GM19395 (cell line): ENCODE measurements around the gene ACVR1.
"Not testable (repeated sequence)": the region's sequence is repeated elsewhere in the genome, so short reads cannot be mapped to it uniquely, and the experiment has no call there.

Source experiments
- ATAC-seq: cut with Tn5 transposase; IDR thresholded peaks from one replicate; pipeline ENCODE4 v1.9.1; 2021; ENCODE audit warnings: mild to moderate bottlenecking, moderate library complexity; ENCODE audit not compliant: unreplicated experiment

ACVR1 gene

GRCh38 chr2:157732596-157732995 lies 143.5 kb downstream of the ACVR1 start:
- ATAC-seq, result no peak

- no peak for ATAC-seq
These were observed 148.4 kb downstream of the ACVR1 start for GRCh38 chr2:157727693-157728092.

- ATAC-seq, result no peak
These were observed 149.2 kb downstream of the ACVR1 start for GRCh38 chr2:157726946-157727345.

GRCh38 chr2:157725846-157726245 lies 150.3 kb downstream of the ACVR1 start:
- ATAC-seq, result no peak

GRCh38 chr2:157722580-157723234 lies 153.4 kb downstream of the ACVR1 start:
- ATAC-seq, result no peak

- ATAC-seq, result no peak
These were observed 155.6 kb downstream of the ACVR1 start for GRCh38 chr2:157720504-157720903.

GRCh38 chr2:157704653-157705052 lies 171.5 kb downstream of the ACVR1 start:
- ATAC-seq, result not testable (repeated sequence)

- not testable (repeated sequence) for ATAC-seq
These were observed 172.0 kb downstream of the ACVR1 start for GRCh38 chr2:157704148-157704547.

GRCh38 chr2:157699806-157700205 lies 176.3 kb downstream of the ACVR1 start:
- no peak for ATAC-seq

GRCh38 chr2:157699009-157699408 lies 177.1 kb downstream of the ACVR1 start:
- ATAC-seq, result no peak

GRCh38 chr2:157698430-157698829 lies 177.7 kb downstream of the ACVR1 start:
- no peak for ATAC-seq

- ATAC-seq, result no peak
These were observed 180.1 kb downstream of the ACVR1 start for GRCh38 chr2:157696036-157696435.

GRCh38 chr2:157692768-157693167 lies 183.4 kb downstream of the ACVR1 start:
- ATAC-seq, result no peak

GRCh38 chr2:157691695-157692094 lies 184.4 kb downstream of the ACVR1 start:
- no peak for ATAC-seq

GRCh38 chr2:157691131-157691530 lies 185.0 kb downstream of the ACVR1 start:
- no peak for ATAC-seq
